ENCODE results near the gene TP73. TPM values are rescaled to one million over a fixed set of nuclear protein-coding genes. Genes with fewer than 3 reads are reported as not detected.

TP73 gene
- total RNA-seq, 1 experiment from 2014 or later: 2.6 TPM

- no peak for DNase-seq
- Histone ChIP-seq H3K79me2 (ENCODE audit: low read length) (no peaks in the 10 kb centered on the region), H2AFZ (ENCODE audit: low read length) (no peak overlapping the region), H3K9me2 (replicated peaks; ENCODE audit: low read length) (no peaks in the 10 kb centered on the region), H4K20me1 (ENCODE audit: low read length) (no peaks in the 10 kb centered on the region), H3F3A (ENCODE audit: low read length, unreplicated experiment) (no peaks in the 10 kb centered on the region), H3K27me3 (ENCODE audit: low read length) (no peaks in the 10 kb centered on the region), H3K9me3 (ENCODE audit: low read length) (no peaks in the 10 kb centered on the region), H3K36me3 (ENCODE audit: low read depth, low read length) (peaks cover 31% of the 10 kb centered on the region), H3K4me2 (ENCODE audit: low read length) (no peak overlapping the region), H3K27ac (ENCODE audit: low read length) (no peak overlapping the region), H3K9ac (ENCODE audit: low read length) (no peak overlapping the region), H3K4me1 (ENCODE audit: insufficient read depth, low read length) (no peaks in the 10 kb centered on the region), H3K4me3 (ENCODE audit: low read length) (no peak overlapping the region)
- CTCF ChIA-PET: no interaction called here
- no peak for TF ChIP-seq EZH2phosphoT487 (IDR thresholded peaks at IDR 0.05; ENCODE audit: borderline replicate concordance, low read length)
- no peak for TF ChIP-seq CTCF (conservative IDR thresholded peaks at IDR 0.05; ENCODE audit: low read depth, low read length)
- TF ChIP-seq EZH2 (IDR thresholded peaks at IDR 0.05; ENCODE audit: low read length, unreplicated experiment): no peak
- no TSS peak for BruUV-seq (replicated peaks)
- no peak for ATAC-seq
- POLR2A ChIA-PET (ENCODE audit: unreplicated experiment): no interaction called here
- intact Hi-C loops (cut with micrococcal nuclease): no loop called here
These were observed 12.9 kb upstream of the TP73 start for GRCh38 chr1:3639397-3639911.

DNA sequence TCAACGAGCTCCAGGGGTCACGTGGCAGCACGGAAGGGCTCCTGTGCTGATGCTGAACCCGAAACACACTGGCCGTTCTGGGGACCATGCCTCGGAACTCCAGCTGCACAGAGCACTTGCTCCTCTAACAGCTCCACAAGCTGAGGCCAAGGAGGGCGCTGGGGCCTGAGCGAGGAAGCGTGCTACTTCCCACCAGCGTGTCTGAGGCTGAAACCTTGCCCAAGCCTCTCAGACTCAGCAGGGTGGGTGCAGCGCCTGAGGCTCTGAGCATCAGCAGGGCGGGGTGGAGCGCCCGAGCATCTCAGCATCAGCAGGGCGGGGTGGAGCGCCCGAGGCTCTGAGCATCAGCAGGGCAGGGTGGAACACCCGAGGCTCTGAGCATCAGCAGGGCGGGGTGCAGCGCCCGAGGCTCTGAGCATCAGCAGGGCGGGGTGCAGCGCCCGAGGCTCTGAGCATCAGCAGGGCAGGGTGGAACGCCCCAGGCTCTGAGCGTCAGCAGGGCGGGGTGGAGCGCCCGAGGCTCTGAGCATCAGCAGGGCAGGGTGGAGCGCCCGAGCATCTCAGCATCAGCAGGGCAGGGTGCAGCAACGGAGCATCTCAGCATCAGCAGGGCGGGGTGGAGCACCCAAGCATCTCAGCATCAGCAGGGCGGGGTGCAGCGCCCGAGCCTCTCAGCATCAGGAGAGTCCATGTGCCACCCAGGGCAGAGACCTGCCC lies 12.0 kb upstream of the TP73 start:
- no peak for TF ChIP-seq CTCF (conservative IDR thresholded peaks at IDR 0.05; ENCODE audit: low read depth, low read length)
- no peak for TF ChIP-seq EZH2 (IDR thresholded peaks at IDR 0.05; ENCODE audit: low read length, unreplicated experiment)
- TF ChIP-seq EZH2phosphoT487 (IDR thresholded peaks at IDR 0.05; ENCODE audit: borderline replicate concordance, low read length): no peak
- ChIA-PET CTCF (no interaction called here), POLR2A (ENCODE audit: unreplicated experiment) (no interaction called here)
- no peaks in the 10 kb centered on the region for H3K9me3 ChIP-seq (ENCODE audit: low read length)
- DNase-seq (no peak), ATAC-seq (no peak)
- no peaks in the 10 kb centered on the region for H3K79me2 ChIP-seq (ENCODE audit: low read length)
- no peaks in the 10 kb centered on the region for H3K9me2 ChIP-seq (replicated peaks; ENCODE audit: low read length)
- no peak overlapping the region for H3K4me3 ChIP-seq (ENCODE audit: low read length)
- no peak overlapping the region for H3K4me2 ChIP-seq (ENCODE audit: low read length)
- H4K20me1 ChIP-seq (ENCODE audit: low read length): no peaks in the 10 kb centered on the region
- no peak overlapping the region for H2AFZ ChIP-seq (ENCODE audit: low read length)
- no TSS peak for BruUV-seq (replicated peaks)
- intact Hi-C loops (cut with micrococcal nuclease): no loop called here
- no peaks in the 10 kb centered on the region for H3K4me1 ChIP-seq (ENCODE audit: insufficient read depth, low read length)
- H3K27me3 ChIP-seq (ENCODE audit: low read length): no peaks in the 10 kb centered on the region
- no peak overlapping the region for H3K27ac ChIP-seq (ENCODE audit: low read length)
- H3K9ac ChIP-seq (ENCODE audit: low read length): no peak overlapping the region
- H3F3A ChIP-seq (ENCODE audit: low read length, unreplicated experiment): no peaks in the 10 kb centered on the region
- H3K36me3 ChIP-seq (ENCODE audit: low read depth, low read length): peaks cover 31% of the 10 kb centered on the region

- no peaks in the 10 kb centered on the region for H3K27me3 ChIP-seq (ENCODE audit: low read length)
- no peaks in the 10 kb centered on the region for H3K9me3 ChIP-seq (ENCODE audit: low read length)
- ATAC-seq: no peak
- DNase-seq: no peak
- H3K36me3 ChIP-seq (ENCODE audit: low read depth, low read length): peaks cover 31% of the 10 kb centered on the region
- H3K9me2 ChIP-seq (replicated peaks; ENCODE audit: low read length): no peaks in the 10 kb centered on the region
- no peaks in the 10 kb centered on the region for H3K79me2 ChIP-seq (ENCODE audit: low read length)
- no peak overlapping the region for H3K27ac ChIP-seq (ENCODE audit: low read length)
- intact Hi-C loops (cut with micrococcal nuclease): no loop called here
- no peaks in the 10 kb centered on the region for H4K20me1 ChIP-seq (ENCODE audit: low read length)
- no peaks in the 10 kb centered on the region for H3F3A ChIP-seq (ENCODE audit: low read length, unreplicated experiment)
- BruUV-seq (replicated peaks): no TSS peak
- no peak overlapping the region for H2AFZ ChIP-seq (ENCODE audit: low read length)
- H3K4me2 ChIP-seq (ENCODE audit: low read length): no peak overlapping the region
- no peak overlapping the region for H3K9ac ChIP-seq (ENCODE audit: low read length)
- ChIA-PET POLR2A (ENCODE audit: unreplicated experiment) (no interaction called here), CTCF (no interaction called here)
- no peak overlapping the region for H3K4me3 ChIP-seq (ENCODE audit: low read length)
- TF ChIP-seq EZH2phosphoT487 (IDR thresholded peaks at IDR 0.05; ENCODE audit: borderline replicate concordance, low read length): no peak
- no peak for TF ChIP-seq CTCF (conservative IDR thresholded peaks at IDR 0.05; ENCODE audit: low read depth, low read length)
- TF ChIP-seq EZH2 (IDR thresholded peaks at IDR 0.05; ENCODE audit: low read length, unreplicated experiment): no peak
- no peaks in the 10 kb centered on the region for H3K4me1 ChIP-seq (ENCODE audit: insufficient read depth, low read length)
These were observed 11.1 kb upstream of the TP73 start for GRCh38 chr1:3641046-3641760.

Data from PC-3 (cell line).